Brain microvascular endothelial cell (primary cell): ENCODE results near the gene ELANE.

ENCODE experiments used
- DNase-seq: peaks from one replicate; pipeline ENCODE4 v3.0.0-alpha.2; 2020
- H3K27ac ChIP-seq: fragments of 250-450 bp; sonication (Bioruptor Pico); 2 replicates; pipeline ENCODE4 v1.5.1; 2020; ENCODE audit warnings: mild to moderate bottlenecking, moderate library complexity
- H3K27me3 ChIP-seq: fragments of 250-450 bp; sonication (Bioruptor Pico); replicated peaks from 2 replicates; pipeline ENCODE4 v1.5.1; 2020; ENCODE audit warnings: mild to moderate bottlenecking
- H3K36me3 ChIP-seq: fragments of 250-450 bp; sonication (Bioruptor Pico); replicated peaks from 2 replicates; pipeline ENCODE4 v1.5.1; 2020; ENCODE audit warnings: mild to moderate bottlenecking
- H3K4me3 ChIP-seq: 2 replicates; pipeline ENCODE4 v1.5.1; 2011; ENCODE audit warnings: low read depth, mild to moderate bottlenecking, control low read depth, low read length, moderate library complexity
- CTCF ChIP-seq: IDR thresholded peaks from 2 replicates; pipeline ENCODE4 v1.5.1; 2011; ENCODE audit warnings: low read depth, mild to moderate bottlenecking, moderate library complexity, low read length, control low read depth, inconsistent platforms; ENCODE audit errors: missing control alignments
- in situ Hi-C: cut with HindIII; loops from 2 replicates; pipeline ENCODE4 v1.10.0; 2017; ENCODE audit warnings: low sequenced_read_pairs, low pct_ligation_motif_present

ELANE gene

GRCh38 chr19:854549-854948 is 2.4 kb downstream of the ELANE start:
- H3K27ac ChIP-seq: no peak overlapping the region
- H3K4me3 ChIP-seq: no peak overlapping the region
- in situ Hi-C loops: no loop called here
- TF ChIP-seq CTCF: no peak
- DNase-seq: no peak
- no peaks in the 10 kb centered on the region for H3K36me3 ChIP-seq
- no peaks in the 10 kb centered on the region for H3K27me3 ChIP-seq

GRCh38 chr19:855142-855541 is 3.0 kb downstream of the ELANE start:
- H3K36me3 ChIP-seq: no peaks in the 10 kb centered on the region
- H3K27ac ChIP-seq: no peak overlapping the region
- no peak for DNase-seq
- H3K27me3 ChIP-seq: no peaks in the 10 kb centered on the region
- in situ Hi-C loops: no loop called here
- no peak overlapping the region for H3K4me3 ChIP-seq
- no peak for TF ChIP-seq CTCF

GRCh38 chr19:855566-856120 is 3.5 kb downstream of the ELANE start:
- in situ Hi-C loops: no loop called here
- TF ChIP-seq CTCF: no peak
- H3K4me3 ChIP-seq: no peak overlapping the region

GRCh38 chr19:858284-858683 is 6.2 kb downstream of the ELANE start:
- DNase-seq: no peak
- H3K4me3 ChIP-seq: no peak overlapping the region
- H3K27ac ChIP-seq: no peak overlapping the region
- in situ Hi-C loops: no loop called here
- peaks cover 4% of the 10 kb centered on the region for H3K27me3 ChIP-seq
- no peaks in the 10 kb centered on the region for H3K36me3 ChIP-seq
- TF ChIP-seq CTCF: no peak

More at GRCh38 chr19:855566-856120, 3.5 kb downstream of the ELANE start:
- H3K27me3 ChIP-seq: peaks cover 2% of the 10 kb centered on the region
- H3K36me3 ChIP-seq: no peaks in the 10 kb centered on the region
- no peak for DNase-seq
- no peak overlapping the region for H3K27ac ChIP-seq

GRCh38 chr19:858868-859843 is 7.1 kb downstream of the ELANE start, which contains the start of gene CFD:
CFD (plus strand) TSS chr19:859664; CDS start chr19:859690, 26 bp downstream.
- in situ Hi-C loops: no loop called here
- H3K4me3 ChIP-seq: no peak within 1 kb of the TSS
- H3K27me3 ChIP-seq: peaks cover 4% of the 10 kb centered on the region
- DNase-seq: no peak
- no peak for TF ChIP-seq CTCF
- no peaks in the 10 kb centered on the region for H3K36me3 ChIP-seq
- H3K27ac ChIP-seq: no peak within 1 kb of the TSS
